HCT116 (cell line): Measurements from ENCODE around the gene RPP21. TPM values are rescaled to one million over a fixed set of nuclear protein-coding genes. Genes with fewer than 3 reads are reported as not detected.
A peak's percentile ranks its signal among the peaks of the same experiment; 100 is the strongest.

Experiments
- ATAC-seq: fragments of 200-7000 bp; cut with Tn5 transposase; 2 replicates; pipeline ENCODE4 v1.9.1; 2020; ENCODE audit warnings: mild to moderate bottlenecking, moderate library complexity
- BruUV-seq: library from RNA; stranded (reverse); fragments of 400-500 nt; replicated peaks from 2 replicates; lab custom pipeline; 2021; lab: Mats Ljungman, UMichigan
- CTCF ChIA-PET: fragments of 300-600 bp; sonication (Branson Sonifier 250); formaldehyde crosslinking; loops from one replicate; lab custom pipeline; 2021; ENCODE audit warnings: antibody characterized with exemption; lab: Charles Lee
- POLR2A ChIA-PET: fragments of 300-600, 350-600 bp; sonication (Branson Sonifier 250); formaldehyde crosslinking; loops from one replicate; lab custom pipeline; 2021; ENCODE audit warnings: antibody characterized with exemption; lab: Charles Lee
- RAD21 ChIA-PET, 2 experiments: fragments of 300-600 bp; sonication (Branson Sonifier 250); formaldehyde crosslinking; loops; one replicate each; lab custom pipeline; 2023; ENCODE audit warnings: low total read pairs in 2 of 2; ENCODE audit not compliant: uncharacterized antibody in 2 of 2, unreplicated experiment in 2 of 2, low non-redundant PET in 1 of 2; lab: Charles Lee
- DNase-seq: peaks from one replicate; pipeline ENCODE4 v3.0.0-alpha.2; 2010; ENCODE audit warnings: low read depth, low spot score
- H2AFZ ChIP-seq: fragments of 200-600 bp; shearing (Covaris generic), sonication (generic); 2 replicates; pipeline ENCODE4 v1.6.1; 2017; ENCODE audit warnings: low read depth, mixed run types, mixed read lengths, antibody characterized with exemption, low read length; ENCODE audit not compliant: poor library complexity, severe bottlenecking
- H3K27ac ChIP-seq: 2 replicates; pipeline ENCODE4 v1.5.1; 2012; ENCODE audit warnings: low read depth, low read length
- H3K27me3 ChIP-seq: fragments of 200-600 bp; sonication (generic); 2 replicates; pipeline ENCODE4 v1.6.1; 2016; ENCODE audit warnings: mixed run types, low read length, mixed read lengths; ENCODE audit not compliant: insufficient read depth
- H3K36me3 ChIP-seq, 2 experiments: fragments of 200-500 bp in 1 of 2; fragments of 200-600 bp in 1 of 2; sonication (Bioruptor generic) in 1 of 2; sonication (generic) in 1 of 2; 2 replicates each; pipeline versions ENCODE4 v1.5.1 to v1.6.1; 2014 to 2016; ENCODE audit warnings: low read length in 2 of 2, inconsistent platforms in 1 of 2, mixed read lengths in 1 of 2, mixed run types in 1 of 2; ENCODE audit not compliant: insufficient read depth in 2 of 2, control insufficient read depth in 1 of 2
- H3K4me1 ChIP-seq, 2 experiments: fragments of 200-600 bp in 1 of 2; sonication (generic) in 1 of 2; 2 replicates each; pipeline versions ENCODE4 v1.5.1 to v1.6.1; 2012 to 2017; ENCODE audit warnings: low read length in 2 of 2, inconsistent platforms in 1 of 2, mild to moderate bottlenecking in 1 of 2, mixed read lengths in 1 of 2, mixed run types in 1 of 2, moderate library complexity in 1 of 2; ENCODE audit not compliant: insufficient read depth in 2 of 2, control insufficient read depth in 1 of 2
- H3K4me2 ChIP-seq: fragments of 200-600 bp; sonication (generic); 2 replicates; pipeline ENCODE4 v1.6.1; 2017; ENCODE audit warnings: mixed run types, low read length, mixed read lengths
- H3K4me3 ChIP-seq, 2 experiments: fragments of 200-600 bp in 1 of 2; sonication (generic) in 1 of 2; replicated peaks in 1 of 2; 2 replicates each; pipeline ENCODE4 v1.5.1; 2011 to 2016; ENCODE audit warnings: low read length in 2 of 2, control low read depth in 1 of 2, low read depth in 1 of 2, mild to moderate bottlenecking in 1 of 2, mixed read lengths in 1 of 2, mixed run types in 1 of 2
- H3K79me2 ChIP-seq: fragments of 200-600 bp; sonication (generic); 2 replicates; pipeline ENCODE4 v1.6.1; 2017; ENCODE audit warnings: mild to moderate bottlenecking, mixed run types, low read length, moderate library complexity, mixed read lengths; ENCODE audit not compliant: insufficient read depth
- H3K9ac ChIP-seq: fragments of 200-600 bp; sonication (generic); 2 replicates; pipeline ENCODE4 v1.6.1; 2016; ENCODE audit warnings: low read length, mixed read lengths
- H3K9me2 ChIP-seq: fragments of 200-600 bp; sonication (generic), shearing (Covaris generic); 2 replicates; pipeline ENCODE4 v1.6.1; 2017; ENCODE audit warnings: mixed run types, mild to moderate bottlenecking, moderate library complexity; ENCODE audit not compliant: insufficient read depth
- H3K9me3 ChIP-seq, 2 experiments: fragments of 200-500 bp in 1 of 2; fragments of 200-600 bp in 1 of 2; sonication (Bioruptor generic) in 1 of 2; sonication (generic) in 1 of 2; 2 replicates each; pipeline ENCODE4 v1.6.1; 2014 to 2017; ENCODE audit warnings: low read length in 2 of 2, mixed read lengths in 2 of 2, inconsistent platforms in 1 of 2, low read depth in 1 of 2, mild to moderate bottlenecking in 1 of 2, mixed run types in 1 of 2, moderate library complexity in 1 of 2; ENCODE audit not compliant: control insufficient read depth in 1 of 2, insufficient read depth in 1 of 2
- H4K20me1 ChIP-seq: fragments of 200-600 bp; sonication (generic), shearing (Covaris generic); 2 replicates; pipeline ENCODE4 v1.6.1; 2017; ENCODE audit warnings: mixed run types, mild to moderate bottlenecking, moderate library complexity; ENCODE audit not compliant: insufficient read depth
- ATF3 ChIP-seq: IDR thresholded peaks from 2 replicates; pipeline ENCODE4 v1.6.1; 2012
- ELF1 ChIP-seq: IDR thresholded peaks from 2 replicates; pipeline ENCODE4 v1.6.1; 2012; ENCODE audit warnings: low read depth, borderline replicate concordance
- RAD21 ChIP-seq: IDR thresholded peaks from 2 replicates; pipeline ENCODE4 v1.6.1; 2012; ENCODE audit warnings: low read depth, mild to moderate bottlenecking
- REST ChIP-seq: IDR thresholded peaks from 2 replicates; pipeline ENCODE4 v1.6.1; 2012; ENCODE audit warnings: low read depth
- SIN3A ChIP-seq: IDR thresholded peaks from 2 replicates; pipeline ENCODE4 v1.6.1; 2012; ENCODE audit warnings: low read depth
- SP1 ChIP-seq: IDR thresholded peaks from 2 replicates; pipeline ENCODE4 v1.6.1; 2012; ENCODE audit warnings: low read depth
- ZNF274 ChIP-seq: fragments of 200-500 bp; sonication (Bioruptor generic); IDR thresholded peaks from 2 replicates; pipeline ENCODE4 v1.6.1; 2014; ENCODE audit warnings: mild to moderate bottlenecking, low read depth, low read length, inconsistent platforms
- intact Hi-C: fragments of 100-400 bp; cut with micrococcal nuclease; formaldehyde crosslinking; loops from 2 replicates; pipeline ENCODE4 v1.10.0; 2022
- total RNA-seq: library from RNA; stranded (reverse); gene quantifications from one replicate; pipeline ENCODE4 v1.2.1, GENCODE V29; 2021; ENCODE audit not compliant: unreplicated experiment

Gene RPP21
- total RNA-seq, 1 experiment from 2014 or later, result 70.4 TPM

DNA sequence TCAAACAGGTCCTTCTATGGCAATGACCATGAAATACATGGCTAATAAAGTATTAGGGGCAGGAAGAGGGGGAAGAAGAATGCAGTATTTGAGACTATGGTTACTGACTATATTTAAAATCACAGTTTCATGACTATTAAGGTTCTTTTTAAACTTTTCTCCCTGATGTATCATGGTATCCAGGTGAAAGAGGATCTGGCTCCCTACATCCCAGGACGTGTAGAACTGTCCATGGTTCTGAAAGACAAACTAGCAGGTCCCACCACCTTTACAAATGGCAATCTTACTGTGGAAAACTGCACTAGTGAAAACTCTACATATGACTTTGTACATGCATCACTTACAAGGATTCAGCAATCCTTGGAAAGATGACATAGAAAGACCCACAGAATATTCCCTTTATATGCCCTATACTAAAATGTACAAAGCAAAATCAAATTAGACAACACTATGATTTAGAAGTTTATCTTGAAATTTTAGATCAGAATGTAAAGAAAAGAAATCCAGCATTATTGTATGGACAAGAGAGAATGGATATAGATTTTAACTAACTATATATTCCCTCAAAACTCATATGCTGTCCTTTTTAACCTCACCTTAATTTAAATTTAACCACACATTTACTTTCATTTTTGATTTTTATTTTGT lies 33.5 kb downstream of the RPP21 start:
- Histone ChIP-seq H3K9me2 (no peaks in the 10 kb centered on the region; the same call in 1 of the 2 replicates), H2AFZ (no peak overlapping the region), H3K4me3 (no peak overlapping the region), H3K9me3 (no peaks in the 10 kb centered on the region), H3K9ac (no peak overlapping the region), H3K4me1 (no peaks in the 10 kb centered on the region), H3K27me3 (peaks cover 20% of the 10 kb centered on the region), H4K20me1 (no peaks in the 10 kb centered on the region), H3K36me3 (no peaks in the 10 kb centered on the region), H3K79me2 (no peaks in the 10 kb centered on the region), H3K27ac (no peak overlapping the region), H3K4me2 (no peak overlapping the region)
- no peak for ATAC-seq
- intact Hi-C loops, result no loop called here
- TF ChIP-seq ATF3 (no peak), REST (peak; percentile 92), ELF1 (no peak), SP1 (no peak)
- RAD21 ChIA-PET, result no interaction called here
- CTCF ChIA-PET, result no interaction called here
- BruUV-seq, result no TSS peak
- no peak for DNase-seq
- POLR2A ChIA-PET, result no interaction called here

DNA sequence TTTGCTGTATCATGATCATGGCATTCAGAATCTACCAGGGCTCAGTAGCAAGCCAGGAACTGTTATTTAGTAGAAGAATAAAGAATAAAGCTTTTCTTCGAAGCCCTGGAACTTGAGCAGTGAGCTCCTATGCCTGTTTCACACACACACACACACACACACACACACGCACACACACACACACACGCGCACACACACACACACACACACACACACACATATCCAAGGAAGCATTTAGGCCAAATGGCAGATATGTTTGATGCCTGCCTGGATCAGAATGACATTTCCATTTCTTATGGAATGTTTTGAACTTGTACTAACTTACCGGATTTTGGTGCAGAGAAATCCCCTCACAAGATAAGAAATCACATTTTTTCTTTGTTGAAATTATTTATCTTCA lies 35.5 kb downstream of the RPP21 start:
- Histone ChIP-seq H3K27ac (no peak overlapping the region), H3K9me2 (no peaks in the 10 kb centered on the region; the same call in 1 of the 2 replicates), H3K4me3 (no peak overlapping the region), H3K9me3 (no peaks in the 10 kb centered on the region), H3K79me2 (no peaks in the 10 kb centered on the region), H3K36me3 (no peaks in the 10 kb centered on the region), H4K20me1 (no peaks in the 10 kb centered on the region), H3K27me3 (peaks cover 30% of the 10 kb centered on the region), H3K9ac (no peak overlapping the region), H3K4me1 (no peaks in the 10 kb centered on the region), H2AFZ (no peak overlapping the region), H3K4me2 (no peak overlapping the region)
- ChIA-PET RAD21 (no interaction called here), POLR2A (no interaction called here), CTCF (no interaction called here)
- intact Hi-C loops, result no loop called here
- TF ChIP-seq SIN3A (no peak), ATF3 (no peak), RAD21 (no peak), ZNF274 (no peak)
- BruUV-seq, result no TSS peak
- no peak for ATAC-seq
- DNase-seq, result no peak
